HepG2 (cell line): Measurements from ENCODE around the gene LAMC1. TPM values are rescaled to one million over a fixed set of nuclear protein-coding genes. Genes with fewer than 3 reads are reported as not detected.

Experiments used
- AKNA ChIP-seq: sonication (generic); formaldehyde crosslinking; IDR thresholded peaks from 2 replicates; pipeline ENCODE4 v1.4.0; 2020; ENCODE audit warnings: missing genetic modification reagents, borderline replicate concordance
- ARHGAP35 ChIP-seq: sonication (generic); formaldehyde crosslinking; IDR thresholded peaks from 2 replicates; pipeline ENCODE4 v1.9.0; 2022; ENCODE audit warnings: mild to moderate bottlenecking, inconsistent platforms, moderate library complexity, missing genetic modification reagents, borderline replicate concordance
- CAMTA2 ChIP-seq: sonication (generic); formaldehyde crosslinking; IDR thresholded peaks from 2 replicates; pipeline ENCODE4 v1.4.0; 2020; ENCODE audit warnings: mild to moderate bottlenecking, missing genetic modification reagents, borderline replicate concordance
- LCORL ChIP-seq, 2 experiments: fragments of 450-650 bp in 1 of 2; sonication (generic) in 1 of 2; formaldehyde crosslinking in 1 of 2; IDR thresholded peaks; 2 replicates each; pipeline versions ENCODE4 v1.5.0 to v1.6.1; 2017 to 2020; ENCODE audit warnings: antibody characterized with exemption in 1 of 2, missing genetic modification reagents in 1 of 2
- POLR2AphosphoS2 ChIP-seq: IDR thresholded peaks from 2 replicates; pipeline ENCODE4 v1.6.1; 2011; ENCODE audit warnings: low read depth, low read length, improper control_type of control experiment
- REL ChIP-seq: sonication (generic); formaldehyde crosslinking; conservative IDR thresholded peaks from 2 replicates; pipeline ENCODE4 v1.8.0; 2022; ENCODE audit warnings: mild to moderate bottlenecking, missing genetic modification reagents, moderate library complexity
- RELA ChIP-seq: sonication (generic); formaldehyde crosslinking; IDR thresholded peaks from 2 replicates; pipeline ENCODE4 v1.4.0; 2020; ENCODE audit warnings: missing genetic modification reagents
- SAFB2 ChIP-seq: sonication (generic); formaldehyde crosslinking; IDR thresholded peaks from 2 replicates; pipeline ENCODE4 v1.5.1; 2020; ENCODE audit warnings: missing genetic modification reagents, low read depth, mild to moderate bottlenecking, borderline replicate concordance
- SMARCC2 ChIP-seq: fragments of 450-650 bp; IDR thresholded peaks from 2 replicates; pipeline ENCODE4 v1.6.1; 2017; ENCODE audit warnings: antibody characterized with exemption, mild to moderate bottlenecking
- SP4 ChIP-seq: sonication (generic); formaldehyde crosslinking; IDR thresholded peaks from 2 replicates; pipeline ENCODE4 v1.8.1; 2023; ENCODE audit warnings: mild to moderate bottlenecking, missing genetic modification reagents
- SPEN ChIP-seq: sonication (generic); formaldehyde crosslinking; IDR thresholded peaks from 2 replicates; pipeline ENCODE4 v1.5.1; 2020; ENCODE audit warnings: low read depth, mild to moderate bottlenecking, missing genetic modification reagents
- SUZ12 ChIP-seq: fragments of 150-350 bp; IDR thresholded peaks from 2 replicates; pipeline ENCODE4 v1.6.1; 2014; ENCODE audit warnings: low read depth, low read length
- TAF1 ChIP-seq: sonication (generic); formaldehyde crosslinking; IDR thresholded peaks from 2 replicates; pipeline ENCODE4 v1.4.0; 2020; ENCODE audit warnings: missing genetic modification reagents
- THAP11 ChIP-seq: IDR thresholded peaks from 2 replicates; pipeline ENCODE4 v1.6.1; 2016; ENCODE audit warnings: missing biosample characterization, missing genetic modification reagents
- ZBED4 ChIP-seq: sonication (generic); formaldehyde crosslinking; IDR thresholded peaks from 2 replicates; pipeline ENCODE4 v1.4.0; 2020; ENCODE audit warnings: missing genetic modification reagents, borderline replicate concordance
- ZNF225 ChIP-seq: sonication (generic); formaldehyde crosslinking; IDR thresholded peaks from 2 replicates; pipeline ENCODE4 v1.4.0; 2020; ENCODE audit warnings: mild to moderate bottlenecking, missing genetic modification reagents
- ZNF275 ChIP-seq: sonication (generic); formaldehyde crosslinking; IDR thresholded peaks from 2 replicates; pipeline ENCODE4 v1.8.0; 2022; ENCODE audit warnings: missing genetic modification reagents, mild to moderate bottlenecking, inconsistent platforms, borderline replicate concordance
- ZNF772 ChIP-seq: sonication (generic); formaldehyde crosslinking; IDR thresholded peaks from 2 replicates; pipeline ENCODE4 v1.5.0; 2020; ENCODE audit warnings: mild to moderate bottlenecking, missing genetic modification reagents
- ZNF883 ChIP-seq: sonication (generic); formaldehyde crosslinking; IDR thresholded peaks from 2 replicates; pipeline ENCODE4 v1.5.1; 2020; ENCODE audit warnings: mild to moderate bottlenecking, missing genetic modification reagents; ENCODE audit errors: not compliant biosample characterization
- polyA plus RNA-seq, 8 experiments: library from polyadenylated mRNA; depleted of rRNA in 3 of 8; stranded (reverse) in 7 of 8; unstranded in 1 of 8; fragments of >200 nt; fragmentation: Illumina TruSeq in 4 of 8; extraction: Trizol in 4 of 8; gene quantifications; 2 replicates each; pipeline versions ENCODE4 v1.2.1 to v1.2.3, GENCODE V29; 2011 to 2016; ENCODE audit warnings: low read depth in 4 of 8, missing spikeins in 1 of 8, mixed read lengths in 1 of 8; ENCODE audit not compliant: insufficient read depth in 1 of 8
- total RNA-seq, 5 experiments: library from RNA; depleted of rRNA; stranded (reverse); fragments of >200 nt; fragmentation: Illumina TruSeq; extraction: Trizol; gene quantifications; 2 replicates each; pipeline ENCODE4 v1.2.3, GENCODE V29; 2016; ENCODE audit warnings: low read depth in 1 of 5

The LAMC1 gene
- total and polyA plus RNA-seq, 2 of the 13 experiments (the other 11 are each of a cell fraction or from before 2014, with no cell fraction given): 58.5 to 137 TPM

- no peak for TF ChIP-seq LCORL (IDR thresholded peaks at IDR 0.05)
- TF ChIP-seq LCORL (CRISPR knock-in tag; IDR thresholded peaks at IDR 0.05): peak; percentile 48; the same call in 1 of the 2 replicates
- TF ChIP-seq SUZ12: no peak
- TF ChIP-seq ZNF225: 0 out of 2 replicates have a peak, but pooled peaks have one; percentile 46
- 0 out of 2 replicates have a peak, but pooled peaks have one; percentile 48 for TF ChIP-seq ARHGAP35
- TF ChIP-seq POLR2AphosphoS2: no peak
- no peak for TF ChIP-seq SP4
- peak; percentile 80; the same call in 1 of the 2 replicates for TF ChIP-seq RELA
- TF ChIP-seq ZNF772 (CRISPR knock-in tag): no peak
- peak; percentile 73 for TF ChIP-seq ZNF883
- 0 out of 2 replicates have a peak, but pooled peaks have one; percentile 45 for TF ChIP-seq ZNF275 (CRISPR knock-in tag)
- peak; percentile 51 for TF ChIP-seq TAF1 (CRISPR knock-in tag)
- TF ChIP-seq SAFB2 (CRISPR knock-in tag): no peak; the same call in 1 of the 2 replicates
- TF ChIP-seq SMARCC2: no peak
- no peak for TF ChIP-seq THAP11 (CRISPR knock-in tag)
- TF ChIP-seq CAMTA2 (CRISPR knock-in tag): 0 out of 2 replicates have a peak, but pooled peaks have one; percentile 52
- peak; percentile 54 for TF ChIP-seq SPEN (CRISPR knock-in tag)
- 0 out of 2 replicates have a peak, but pooled peaks have one; percentile 31 for TF ChIP-seq REL
- no peak for TF ChIP-seq AKNA
- peak; percentile 32; the same call in 1 of the 2 replicates for TF ChIP-seq ZBED4 (CRISPR knock-in tag)
Measured at GRCh38 chr1:183023601-183024316, 539 bp downstream of the LAMC1 start (continued).
